Glomerular endothelial cell (primary cell): Measurements from ENCODE around the gene RND3. TPM values are rescaled to one million over a fixed set of nuclear protein-coding genes. Genes with fewer than 3 reads are reported as not detected.
A peak's percentile ranks its signal among the peaks of the same experiment; 100 is the strongest.

Experiments used
- DNase-seq: peaks from one replicate; pipeline ENCODE4 v3.0.0-alpha.2; 2011; ENCODE audit warnings: low read depth, low spot score; ENCODE audit errors: extremely low read depth
- total RNA-seq: library from RNA; depleted of rRNA; stranded (reverse); fragments of >200 nt; gene quantifications from 2 replicates; pipeline ENCODE4 v1.2.3, GENCODE V29; 2015

Gene RND3
- total RNA-seq = 75.2 and 101 TPM in 2 replicates

- peak; percentile 99 for DNase-seq
Measured at GRCh38 chr2:150487537-150488429, at the start of gene RND3. TSS of gene RND3 (minus strand) at chr2:150487667. CDS start at chr2:150487417, 250 bp downstream.

DNA sequence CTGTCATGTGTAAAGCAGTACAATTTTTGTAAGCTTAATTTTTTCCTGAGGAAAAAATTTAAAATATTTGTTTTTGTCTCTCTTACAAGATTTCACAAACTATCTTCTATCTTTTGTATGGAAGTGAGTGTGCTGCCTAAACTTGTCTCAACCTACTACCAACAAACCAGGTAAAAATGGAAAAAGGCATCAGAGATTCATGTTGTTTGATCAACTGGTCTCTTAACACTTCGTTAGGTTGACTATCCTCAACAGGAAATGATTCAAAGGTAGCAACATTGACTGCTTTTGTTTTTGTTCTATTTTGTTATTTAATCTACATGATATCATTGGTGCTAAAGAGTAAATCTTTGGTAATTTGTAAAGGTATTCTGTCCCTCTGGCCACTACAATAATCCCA lies 47.7 kb upstream of the RND3 start:
- DNase-seq = no peak

GRCh38 chr2:150532879-150533278 lies 45.4 kb upstream of the RND3 start:
- DNase-seq = no peak

- no peak for DNase-seq
Measured at GRCh38 chr2:150532020-150532419, 44.6 kb upstream of the RND3 start.

DNA sequence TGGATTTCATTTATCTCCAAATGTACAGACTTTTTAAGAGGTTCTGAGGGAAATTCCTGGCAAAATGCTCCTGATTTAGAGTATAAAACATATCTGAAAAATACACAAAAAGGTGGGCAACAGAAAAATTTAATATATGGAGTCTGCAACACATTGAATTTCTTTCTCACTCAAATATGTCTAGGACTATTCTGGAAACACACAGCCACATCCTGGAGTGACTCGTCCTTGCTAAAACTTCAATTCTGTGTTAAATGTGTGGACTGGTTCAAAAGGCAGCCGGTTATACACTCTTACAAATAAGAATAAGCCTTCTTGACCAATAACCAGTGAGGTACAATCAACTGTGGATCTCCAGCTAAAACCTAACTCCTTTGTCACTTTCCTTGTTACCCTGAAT lies 44.1 kb upstream of the RND3 start:
- DNase-seq = no peak

DNA sequence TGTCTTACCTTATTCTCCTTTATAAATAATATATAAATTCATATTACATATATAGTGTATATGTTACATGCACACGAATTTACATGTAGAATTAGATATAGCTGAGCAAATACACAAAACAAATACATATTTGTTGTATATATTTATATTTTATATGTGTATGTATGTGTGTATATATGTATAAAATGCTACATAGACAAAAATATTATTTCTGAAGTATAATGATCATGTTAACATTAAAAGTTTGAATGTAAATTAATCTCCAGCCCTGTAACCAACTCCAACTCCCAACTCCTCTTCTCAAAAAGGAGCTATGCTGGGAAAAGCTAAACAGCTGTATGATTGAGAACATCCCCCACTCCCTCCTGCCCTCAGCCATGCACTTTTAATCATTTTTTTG lies 42.7 kb upstream of the RND3 start:
- DNase-seq = no peak

DNA sequence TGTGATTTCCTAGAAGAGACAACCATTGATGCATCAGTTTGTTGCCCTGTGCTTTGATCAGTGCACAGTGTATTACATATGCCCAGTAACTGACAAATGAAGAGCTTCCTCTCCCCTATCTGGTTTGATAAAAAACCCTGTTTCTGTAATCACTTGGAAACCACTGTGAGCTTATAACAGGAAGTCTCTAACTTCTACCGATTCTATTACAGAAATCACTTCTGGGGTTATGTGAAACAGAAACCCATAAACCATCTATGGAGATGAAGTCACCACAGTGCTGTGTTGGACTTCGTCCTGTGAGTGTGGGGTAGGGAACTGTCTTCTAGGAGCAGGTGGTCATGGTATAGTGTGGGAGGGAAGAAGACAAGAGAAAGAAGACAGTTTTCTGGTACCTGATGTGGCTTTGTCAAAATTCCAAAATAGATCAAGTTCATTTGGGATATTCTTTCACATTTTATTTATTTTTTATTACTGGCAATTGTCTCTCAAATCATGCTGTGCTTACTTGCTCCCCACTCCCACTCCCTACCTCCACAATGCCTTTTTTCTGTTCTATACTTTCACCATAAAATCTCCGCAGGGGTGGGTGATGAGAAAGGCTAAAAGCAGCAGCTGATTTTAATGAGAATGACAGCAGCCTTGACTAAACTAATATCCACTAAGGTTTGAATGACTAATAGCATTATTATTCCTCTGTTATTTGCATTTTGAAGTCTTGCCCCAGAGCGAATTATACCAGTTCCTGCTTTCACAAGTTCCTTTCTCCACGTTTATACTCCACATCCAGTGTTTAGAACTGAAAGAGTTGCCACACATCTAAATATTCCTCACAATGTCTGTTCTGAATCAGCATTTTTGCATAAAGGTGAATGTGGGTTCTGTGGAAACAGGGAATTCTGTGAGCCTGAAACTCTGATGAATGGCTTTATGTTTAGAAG lies 41.7 kb upstream of the RND3 start:
- no peak for DNase-seq

DNA sequence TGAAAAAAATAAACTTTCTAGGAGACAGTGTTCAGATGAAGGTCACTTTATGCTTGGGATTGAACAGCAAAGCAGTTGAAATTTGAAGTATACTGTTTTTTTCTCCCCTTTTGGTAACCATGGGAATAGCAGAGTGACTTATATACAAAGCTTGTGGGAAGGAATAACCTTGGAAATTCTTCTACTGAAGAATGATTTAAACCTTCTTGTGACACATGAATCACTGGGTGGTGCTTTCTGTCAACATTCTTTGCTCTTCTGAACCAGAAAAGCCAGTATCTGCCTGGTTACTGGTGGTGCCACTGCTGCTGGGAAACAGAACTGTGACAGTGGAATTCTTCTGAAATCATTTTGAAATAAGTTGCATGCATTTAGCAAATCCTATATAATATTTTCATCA lies 39.4 kb upstream of the RND3 start:
- DNase-seq = peak; percentile 67

DNA sequence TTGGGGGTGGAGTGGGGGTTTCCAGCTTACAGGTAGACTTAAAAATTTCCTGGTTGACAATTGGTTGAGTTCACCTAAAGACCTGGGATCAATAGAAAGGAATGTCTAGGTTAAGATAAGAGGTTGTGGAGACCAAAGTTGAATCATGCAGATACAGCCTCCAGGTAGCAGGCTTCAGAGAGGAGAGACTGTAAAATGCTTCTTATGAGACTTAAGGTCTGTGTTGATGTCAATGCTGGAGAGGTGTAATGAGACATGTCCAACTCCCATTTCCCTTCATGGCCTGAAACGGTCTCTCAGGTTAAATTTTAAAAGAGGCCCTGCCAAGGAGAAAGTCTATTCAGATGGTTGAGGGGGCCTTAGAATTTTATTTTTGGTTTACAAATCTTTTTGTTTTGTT lies 38.5 kb upstream of the RND3 start:
- no peak for DNase-seq

GRCh38 chr2:150522269-150522668 lies 34.8 kb upstream of the RND3 start:
- DNase-seq = no peak

GRCh38 chr2:150520887-150521664 lies 33.6 kb upstream of the RND3 start:
- no peak for DNase-seq

GRCh38 chr2:150520033-150520432 lies 32.6 kb upstream of the RND3 start:
- DNase-seq = no peak

- DNase-seq = no peak
Measured at GRCh38 chr2:150517951-150518680, 30.6 kb upstream of the RND3 start.

DNA sequence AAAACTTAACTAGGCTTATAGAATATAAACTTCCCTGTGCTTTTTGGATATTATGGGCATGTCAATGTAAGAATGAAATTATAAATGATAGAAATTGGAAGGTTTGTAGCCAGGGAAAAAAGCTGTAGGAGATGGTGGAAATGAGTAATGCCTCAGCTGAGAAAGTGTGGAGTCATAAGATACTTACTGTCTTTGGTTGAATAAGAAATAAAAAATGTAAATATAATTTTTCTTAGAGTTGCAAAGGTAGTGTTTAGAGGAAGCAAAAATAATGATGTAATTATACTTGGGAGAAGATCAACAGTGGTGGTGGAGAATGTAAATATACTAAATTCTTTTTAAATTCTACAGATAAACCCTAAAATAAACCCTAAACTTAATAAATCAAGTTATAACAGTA lies 26.2 kb upstream of the RND3 start:
- DNase-seq = no peak

DNA sequence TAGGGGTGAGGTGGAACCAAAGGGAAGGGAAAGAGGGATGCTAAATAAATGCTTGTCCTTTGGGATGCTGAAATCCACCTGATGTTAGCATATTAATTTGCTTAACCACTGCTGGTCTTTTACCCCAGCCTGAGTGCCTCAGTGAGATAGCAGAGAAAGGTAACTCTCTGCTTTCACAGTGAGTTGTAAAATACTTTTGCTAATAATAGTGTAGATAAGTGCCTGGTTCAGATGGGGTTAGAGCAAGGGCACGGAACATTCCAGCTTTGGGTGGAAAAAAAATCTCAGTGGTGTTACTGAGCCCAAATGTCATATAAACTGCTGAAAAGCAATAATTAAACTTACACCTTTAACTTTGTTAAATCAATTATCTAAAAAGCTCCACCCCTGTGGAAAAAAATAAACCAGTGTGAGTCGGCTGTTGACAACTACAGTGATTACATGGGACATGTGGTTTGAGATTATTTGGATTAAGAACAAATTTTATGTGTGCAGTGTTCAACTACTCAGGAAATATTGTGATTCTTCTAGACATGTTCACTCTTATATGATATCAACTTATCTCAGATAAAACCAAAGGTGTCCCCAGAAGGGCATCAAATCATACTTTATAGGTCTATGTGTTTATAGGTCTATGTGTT lies 21.1 kb upstream of the RND3 start:
- DNase-seq = no peak

- no peak for DNase-seq
Measured at GRCh38 chr2:150507071-150507470, 19.6 kb upstream of the RND3 start.

- no peak for DNase-seq
Measured at GRCh38 chr2:150505178-150505577, 17.7 kb upstream of the RND3 start.

DNA sequence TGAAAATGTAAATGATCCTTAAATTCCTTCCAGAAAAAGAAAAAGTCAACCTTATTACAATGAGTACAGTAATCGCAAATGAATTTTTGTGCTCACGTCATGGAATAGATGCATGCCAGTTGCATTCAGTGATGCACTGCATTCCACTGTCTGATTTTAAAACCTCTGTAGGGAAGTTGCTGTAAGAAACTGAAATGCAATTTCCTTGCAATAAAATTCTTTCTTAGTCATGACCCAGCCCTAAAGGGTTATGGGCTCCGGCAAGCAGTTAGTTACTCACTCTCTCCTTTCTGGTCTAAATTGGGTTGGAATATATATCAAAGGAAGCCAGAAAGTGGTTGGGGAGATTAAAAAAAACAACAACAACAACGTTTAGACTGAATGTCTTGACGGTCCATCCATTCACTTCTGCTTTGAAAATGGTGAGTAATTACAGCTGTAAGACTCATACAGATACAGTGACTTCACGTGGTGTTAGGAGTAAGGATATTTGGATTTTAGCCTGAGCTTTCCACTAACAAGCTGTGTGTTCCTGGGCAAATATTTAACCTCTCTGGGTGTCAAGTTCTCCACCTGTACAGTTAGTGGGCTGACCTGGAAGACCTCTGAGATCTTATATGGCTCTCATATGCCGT lies 8.6 kb upstream of the RND3 start:
- DNase-seq = no peak

- no peak for DNase-seq
Measured at GRCh38 chr2:150495001-150495400, 7.5 kb upstream of the RND3 start.
